ENCODE measurements around the gene STIMATE. TPM values are rescaled to one million over a fixed set of nuclear protein-coding genes. Genes with fewer than 3 reads are reported as not detected.
A peak's percentile ranks its signal among the peaks of the same experiment; 100 is the strongest.

The STIMATE gene
- total and polyA plus RNA-seq, 7 experiments from 2014 or later, result 3.0 to 44.9 (median 33.6) TPM

GRCh38 chr3:52879090-52879489 lies 18.3 kb downstream of the STIMATE start:
- ChIA-PET POLR2A (no interaction called here), CTCF (interaction anchor here (0.9 kb wide), 1 partner anchor 15 kb away, joined by 3 read pairs; no protein-coding TSS in a partner anchor)
- Histone ChIP-seq H3K36me3 (ENCODE audit: control insufficient read depth in 2 of 3, insufficient read depth in 3 of 3, low read length in 3 of 3) (no peaks in the 10 kb centered on the region), H3K27ac (ENCODE audit: low read depth, low read length) (no peak overlapping the region), H3K27me3 (ENCODE audit: control insufficient read depth in 2 of 2, insufficient read depth in 2 of 2, low read length in 2 of 2) (no peaks in the 10 kb centered on the region), H3K9me3 (ENCODE audit: control insufficient read depth in 2 of 3, low read length in 3 of 3) (no peaks in the 10 kb centered on the region), H3K4me3 (ENCODE audit: low read length) (no peak overlapping the region), H3K4me1 (ENCODE audit: control insufficient read depth in 2 of 2, insufficient read depth in 2 of 2, low read length in 2 of 2) (peaks cover 0 to 3% of the 10 kb centered on the region in 2 donors)
- H3K27me3 Mint-ChIP-seq, result no peaks in the 10 kb centered on the region
- H3K9me3 Mint-ChIP-seq, result no peaks in the 10 kb centered on the region
- intact Hi-C loops (cut with micrococcal nuclease), result no loop called here
- H3K36me3 Mint-ChIP-seq, result peaks cover 0 to 15% (median 4%) of the 10 kb centered on the region in 5 donors
- ATAC-seq (no peak), DNase-seq (no peak)
- H3K4me3 Mint-ChIP-seq, result no peak overlapping the region
- no peak overlapping the region for H3K27ac Mint-ChIP-seq
- peaks cover 16 to 40% (median 28%) of the 10 kb centered on the region in 7 donors for H3K4me1 Mint-ChIP-seq

GRCh38 chr3:52877085-52877484 lies 20.3 kb downstream of the STIMATE start:
- ChIA-PET POLR2A (no interaction called here), CTCF (no interaction called here)
- H3K27me3 Mint-ChIP-seq, result no peaks in the 10 kb centered on the region
- Histone ChIP-seq H3K27ac (ENCODE audit: low read depth, low read length) (no peak overlapping the region), H3K36me3 (ENCODE audit: control insufficient read depth in 2 of 3, insufficient read depth in 3 of 3, low read length in 3 of 3) (no peaks in the 10 kb centered on the region), H3K4me1 (ENCODE audit: control insufficient read depth in 2 of 2, insufficient read depth in 2 of 2, low read length in 2 of 2) (peaks cover 0 to 3% of the 10 kb centered on the region in 2 donors), H3K9me3 (ENCODE audit: control insufficient read depth in 2 of 3, low read length in 3 of 3) (no peaks in the 10 kb centered on the region), H3K27me3 (ENCODE audit: control insufficient read depth in 2 of 2, insufficient read depth in 2 of 2, low read length in 2 of 2) (no peaks in the 10 kb centered on the region), H3K4me3 (ENCODE audit: low read length) (no peak overlapping the region)
- intact Hi-C loops (cut with micrococcal nuclease), result no loop called here
- no peaks in the 10 kb centered on the region for H3K9me3 Mint-ChIP-seq
- no peak overlapping the region for H3K27ac Mint-ChIP-seq
- H3K36me3 Mint-ChIP-seq, result peaks cover 0 to 12% (median 2%) of the 10 kb centered on the region in 5 donors
- peaks cover 20 to 39% (median 33%) of the 10 kb centered on the region in 7 donors for H3K4me1 Mint-ChIP-seq
- ATAC-seq (no peak), DNase-seq (no peak)
- no peak overlapping the region for H3K4me3 Mint-ChIP-seq

- Histone ChIP-seq H3K27me3 (ENCODE audit: control insufficient read depth in 2 of 2, insufficient read depth in 2 of 2, low read length in 2 of 2) (no peaks in the 10 kb centered on the region), H3K9me3 (ENCODE audit: control insufficient read depth in 2 of 3, low read length in 3 of 3) (no peaks in the 10 kb centered on the region), H3K27ac (ENCODE audit: low read depth, low read length) (no peak overlapping the region), H3K4me1 (ENCODE audit: control insufficient read depth in 2 of 2, insufficient read depth in 2 of 2, low read length in 2 of 2) (peaks cover 0 to 3% of the 10 kb centered on the region in 2 donors), H3K4me3 (ENCODE audit: low read length) (no peak overlapping the region), H3K36me3 (ENCODE audit: control insufficient read depth in 2 of 3, insufficient read depth in 3 of 3, low read length in 3 of 3) (no peaks in the 10 kb centered on the region)
- ChIA-PET POLR2A (no interaction called here), CTCF (no interaction called here)
- Mint-ChIP-seq H3K36me3 (peaks cover 0 to 20% (median 3%) of the 10 kb centered on the region in 5 donors), H3K27me3 (no peaks in the 10 kb centered on the region), H3K27ac (peak overlapping the region in 5 of 9 donors; percentile 10 to 85 (median 34)), H3K4me1 (peaks cover 23 to 42% (median 35%) of the 10 kb centered on the region in 7 donors), H3K9me3 (no peaks in the 10 kb centered on the region), H3K4me3 (peak overlapping the region; percentile 4 to 68 (median 32))
- intact Hi-C loops (cut with micrococcal nuclease), result no loop called here
- no peak for ATAC-seq
- DNase-seq, result peak in 2 of 9 donors; percentile 12 to 17
These were observed 22.3 kb downstream of the STIMATE start for GRCh38 chr3:52874864-52875587.

- H3K9me3 Mint-ChIP-seq, result no peaks in the 10 kb centered on the region
- POLR2A ChIA-PET, result no interaction called here
- peaks cover 0 to 19% (median 3%) of the 10 kb centered on the region in 5 donors for H3K36me3 Mint-ChIP-seq
- ATAC-seq, result no peak
- H3K27me3 Mint-ChIP-seq, result no peaks in the 10 kb centered on the region
- peaks cover 23 to 41% (median 35%) of the 10 kb centered on the region in 7 donors for H3K4me1 Mint-ChIP-seq
- intact Hi-C loops (cut with micrococcal nuclease), result no loop called here
- H3K4me3 Mint-ChIP-seq, result peak overlapping the region in 4 of 10 donors; percentile 24 to 58 (median 44)
- DNase-seq, result no peak
- no peaks in the 10 kb centered on the region for H3K36me3 ChIP-seq (ENCODE audit: control insufficient read depth in 2 of 3, insufficient read depth in 3 of 3, low read length in 3 of 3)
- no peaks in the 10 kb centered on the region for H3K27me3 ChIP-seq (ENCODE audit: control insufficient read depth in 2 of 2, insufficient read depth in 2 of 2, low read length in 2 of 2)
- peaks cover 0 to 3% of the 10 kb centered on the region in 2 donors for H3K4me1 ChIP-seq (ENCODE audit: control insufficient read depth in 2 of 2, insufficient read depth in 2 of 2, low read length in 2 of 2)
- no peaks in the 10 kb centered on the region for H3K9me3 ChIP-seq (ENCODE audit: control insufficient read depth in 2 of 3, low read length in 3 of 3)
- peak overlapping the region in 1 of 9 donors; percentile 10 for H3K27ac Mint-ChIP-seq
- CTCF ChIA-PET, result no interaction called here
- H3K27ac ChIP-seq (ENCODE audit: low read depth, low read length), result no peak overlapping the region
- no peak overlapping the region for H3K4me3 ChIP-seq (ENCODE audit: low read length)
These were observed 23.1 kb downstream of the STIMATE start for GRCh38 chr3:52874160-52874701.

GRCh38 chr3:52873433-52874159 lies 23.8 kb downstream of the STIMATE start:
- Mint-ChIP-seq H3K27me3 (no peaks in the 10 kb centered on the region), H3K9me3 (no peaks in the 10 kb centered on the region), H3K4me1 (peaks cover 23 to 38% (median 35%) of the 10 kb centered on the region in 7 donors), H3K4me3 (no peak overlapping the region), H3K36me3 (peaks cover 0 to 19% (median 2%) of the 10 kb centered on the region in 5 donors), H3K27ac (peak overlapping the region in 1 of 9 donors; percentile 33)
- H3K4me3 ChIP-seq (ENCODE audit: low read length), result no peak overlapping the region
- POLR2A ChIA-PET, result no interaction called here
- H3K27ac ChIP-seq (ENCODE audit: low read depth, low read length), result no peak overlapping the region
- no peaks in the 10 kb centered on the region for H3K27me3 ChIP-seq (ENCODE audit: control insufficient read depth in 2 of 2, insufficient read depth in 2 of 2, low read length in 2 of 2)
- H3K4me1 ChIP-seq (ENCODE audit: control insufficient read depth in 2 of 2, insufficient read depth in 2 of 2, low read length in 2 of 2), result peaks cover 0 to 3% of the 10 kb centered on the region in 2 donors
- ATAC-seq, result no peak
- no peak for DNase-seq
- no peaks in the 10 kb centered on the region for H3K9me3 ChIP-seq (ENCODE audit: control insufficient read depth in 2 of 3, low read length in 3 of 3)
- intact Hi-C loops (cut with micrococcal nuclease), result no loop called here
- H3K36me3 ChIP-seq (ENCODE audit: control insufficient read depth in 2 of 3, insufficient read depth in 3 of 3, low read length in 3 of 3), result no peaks in the 10 kb centered on the region
- CTCF ChIA-PET, result interaction anchor here (0.5 kb wide), 1 partner anchor 23 kb away, joined by 3 read pairs; no protein-coding TSS in a partner anchor

- ATAC-seq (no peak), DNase-seq (no peak)
- H3K4me3 ChIP-seq (ENCODE audit: low read length), result no peak overlapping the region
- Mint-ChIP-seq H3K27me3 (no peaks in the 10 kb centered on the region), H3K27ac (no peak overlapping the region), H3K4me1 (peaks cover 25 to 38% (median 34%) of the 10 kb centered on the region in 7 donors), H3K4me3 (peak overlapping the region in 1 of 10 donors; percentile 2), H3K36me3 (peaks cover 0 to 24% (median 5%) of the 10 kb centered on the region in 5 donors), H3K9me3 (no peaks in the 10 kb centered on the region)
- intact Hi-C loops (cut with micrococcal nuclease), result no loop called here
- H3K36me3 ChIP-seq (ENCODE audit: control insufficient read depth in 2 of 3, insufficient read depth in 3 of 3, low read length in 3 of 3), result peaks cover 0 to 5% (median 0%) of the 10 kb centered on the region in 3 experiments
- H3K9me3 ChIP-seq (ENCODE audit: control insufficient read depth in 2 of 3, low read length in 3 of 3), result no peaks in the 10 kb centered on the region
- ChIA-PET POLR2A (no interaction called here), CTCF (no interaction called here)
- H3K27me3 ChIP-seq (ENCODE audit: control insufficient read depth in 2 of 2, insufficient read depth in 2 of 2, low read length in 2 of 2), result no peaks in the 10 kb centered on the region
- H3K27ac ChIP-seq (ENCODE audit: low read depth, low read length), result no peak overlapping the region
- peaks cover 0 to 3% of the 10 kb centered on the region in 2 donors for H3K4me1 ChIP-seq (ENCODE audit: control insufficient read depth in 2 of 2, insufficient read depth in 2 of 2, low read length in 2 of 2)
These were observed 25.1 kb downstream of the STIMATE start for GRCh38 chr3:52872245-52872644.
